Measurements from ENCODE around the gene PIK3IP1.

GRCh38 chr22:31274017-31274416, 18.3 kb downstream of the PIK3IP1 start:
- no peak for TF ChIP-seq EZH2 (IDR thresholded peaks at IDR 0.05)
- TF ChIP-seq POLR2AphosphoS5 (IDR thresholded peaks at IDR 0.05; ENCODE audit: borderline replicate concordance, low read depth, low read length), result no peak
